Brain microvascular endothelial cell (primary cell): ENCODE results near the gene LPCAT1.
"Not testable (repeated sequence)": the region's sequence is repeated elsewhere in the genome, so short reads cannot be mapped to it uniquely, and the experiment has no call there.

Experiments
- DNase-seq: peaks from one replicate; pipeline ENCODE4 v3.0.0-alpha.2; 2020
- H3K27ac ChIP-seq: fragments of 250-450 bp; sonication (Bioruptor Pico); 2 replicates; pipeline ENCODE4 v1.5.1; 2020; ENCODE audit warnings: mild to moderate bottlenecking, moderate library complexity
- H3K27me3 ChIP-seq: fragments of 250-450 bp; sonication (Bioruptor Pico); replicated peaks from 2 replicates; pipeline ENCODE4 v1.5.1; 2020; ENCODE audit warnings: mild to moderate bottlenecking
- H3K36me3 ChIP-seq: fragments of 250-450 bp; sonication (Bioruptor Pico); replicated peaks from 2 replicates; pipeline ENCODE4 v1.5.1; 2020; ENCODE audit warnings: mild to moderate bottlenecking
- H3K4me3 ChIP-seq: 2 replicates; pipeline ENCODE4 v1.5.1; 2011; ENCODE audit warnings: low read depth, mild to moderate bottlenecking, control low read depth, low read length, moderate library complexity
- in situ Hi-C: cut with HindIII; loops from 2 replicates; pipeline ENCODE4 v1.10.0; 2017; ENCODE audit warnings: low sequenced_read_pairs, low pct_ligation_motif_present
- TF ChIP-seq, protein P1 (sequence below): IDR thresholded peaks from 2 replicates; pipeline ENCODE4 v1.5.1; 2011; ENCODE audit warnings: low read depth, mild to moderate bottlenecking, moderate library complexity, low read length, control low read depth, inconsistent platforms; ENCODE audit errors: missing control alignments

The LPCAT1 gene

DNA sequence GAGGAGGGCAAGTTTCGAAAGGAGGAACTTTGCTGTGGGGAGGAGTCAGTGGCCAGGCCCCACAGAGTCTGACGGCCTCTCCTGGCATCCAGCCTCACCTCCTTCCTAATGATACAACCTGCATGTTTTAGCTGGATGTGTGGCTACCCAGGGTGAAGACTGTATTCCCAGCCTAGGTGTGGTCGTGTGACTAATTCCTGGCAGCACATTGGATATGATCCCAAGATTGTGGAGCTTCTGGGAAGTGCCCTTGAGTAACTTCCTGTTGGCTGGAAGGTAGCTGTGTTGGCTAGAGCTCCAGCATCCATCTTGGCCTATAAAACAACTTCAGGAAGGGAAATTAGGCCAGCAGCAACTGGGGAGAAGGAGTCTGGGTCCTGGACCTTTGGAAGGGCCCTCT is 19.0 kb upstream of the LPCAT1 start:
- TF ChIP-seq, protein P1, sequence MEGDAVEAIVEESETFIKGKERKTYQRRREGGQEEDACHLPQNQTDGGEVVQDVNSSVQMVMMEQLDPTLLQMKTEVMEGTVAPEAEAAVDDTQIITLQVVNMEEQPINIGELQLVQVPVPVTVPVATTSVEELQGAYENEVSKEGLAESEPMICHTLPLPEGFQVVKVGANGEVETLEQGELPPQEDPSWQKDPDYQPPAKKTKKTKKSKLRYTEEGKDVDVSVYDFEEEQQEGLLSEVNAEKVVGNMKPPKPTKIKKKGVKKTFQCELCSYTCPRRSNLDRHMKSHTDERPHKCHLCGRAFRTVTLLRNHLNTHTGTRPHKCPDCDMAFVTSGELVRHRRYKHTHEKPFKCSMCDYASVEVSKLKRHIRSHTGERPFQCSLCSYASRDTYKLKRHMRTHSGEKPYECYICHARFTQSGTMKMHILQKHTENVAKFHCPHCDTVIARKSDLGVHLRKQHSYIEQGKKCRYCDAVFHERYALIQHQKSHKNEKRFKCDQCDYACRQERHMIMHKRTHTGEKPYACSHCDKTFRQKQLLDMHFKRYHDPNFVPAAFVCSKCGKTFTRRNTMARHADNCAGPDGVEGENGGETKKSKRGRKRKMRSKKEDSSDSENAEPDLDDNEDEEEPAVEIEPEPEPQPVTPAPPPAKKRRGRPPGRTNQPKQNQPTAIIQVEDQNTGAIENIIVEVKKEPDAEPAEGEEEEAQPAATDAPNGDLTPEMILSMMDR, result no peak
- H3K36me3 ChIP-seq, result no peaks in the 10 kb centered on the region
- DNase-seq, result no peak
- H3K27me3 ChIP-seq, result peaks cover 5% of the 10 kb centered on the region
- H3K27ac ChIP-seq, result no peak overlapping the region
- in situ Hi-C loops, result no loop called here
- H3K4me3 ChIP-seq, result no peak overlapping the region

GRCh38 chr5:1541702-1542400 is 18.1 kb upstream of the LPCAT1 start:
- Histone ChIP-seq H3K4me3 (no peak overlapping the region), H3K27me3 (no peaks in the 10 kb centered on the region), H3K27ac (no peak overlapping the region), H3K36me3 (no peaks in the 10 kb centered on the region)
- TF ChIP-seq, protein P1, result no peak
- in situ Hi-C loops, result no loop called here
- no peak for DNase-seq

DNA sequence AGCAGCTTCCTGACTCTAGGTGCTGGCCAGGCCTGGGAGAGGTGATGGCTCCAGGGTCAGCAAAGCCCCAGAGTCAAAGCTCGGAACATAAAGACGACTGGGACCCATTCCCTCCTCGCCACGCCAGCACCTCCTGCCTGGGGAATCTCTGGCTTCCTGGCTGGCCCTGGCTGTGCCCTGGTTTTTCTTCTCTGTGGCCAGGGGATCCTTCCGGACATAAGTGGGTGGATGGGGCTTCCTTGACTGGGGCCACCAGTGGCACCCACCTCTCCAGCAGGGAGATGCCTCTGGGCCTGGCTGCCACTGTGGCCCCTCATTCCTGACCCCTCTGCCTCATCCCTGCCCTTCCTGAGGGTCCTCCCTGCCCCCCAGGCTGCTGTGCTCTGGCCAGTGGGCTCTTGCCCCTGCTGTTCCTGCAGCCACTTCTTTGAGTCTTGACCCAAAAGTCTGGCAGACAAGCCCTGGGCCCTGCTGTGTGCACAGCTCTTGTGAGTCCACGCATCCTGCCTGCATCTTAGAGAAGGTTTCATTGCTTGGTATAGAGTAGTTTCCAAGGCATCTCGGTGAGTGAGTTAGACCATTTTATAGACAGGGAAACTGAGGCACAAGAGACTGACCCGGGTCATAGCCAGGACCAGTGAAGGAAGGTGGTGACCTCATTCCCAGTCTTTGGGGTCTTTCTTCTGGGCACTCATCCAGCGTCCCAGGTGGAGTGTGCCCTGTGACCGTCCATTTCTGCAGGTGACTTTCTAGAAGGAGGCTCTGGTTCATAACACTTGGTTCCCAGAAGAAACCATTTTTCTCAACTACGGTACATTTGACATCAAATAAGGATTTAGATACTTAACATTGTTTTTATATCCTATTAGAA is 17.3 kb upstream of the LPCAT1 start:
- no peak overlapping the region for H3K27ac ChIP-seq
- peaks cover 5% of the 10 kb centered on the region for H3K27me3 ChIP-seq
- no peaks in the 10 kb centered on the region for H3K36me3 ChIP-seq
- TF ChIP-seq, protein P1, result no peak
- no peak for DNase-seq
- H3K4me3 ChIP-seq, result no peak overlapping the region
- in situ Hi-C loops, result no loop called here

- in situ Hi-C loops, result no loop called here
- H3K27ac ChIP-seq, result no peak overlapping the region
Measured at GRCh38 chr5:1540166-1540565, 16.4 kb upstream of the LPCAT1 start.

DNA sequence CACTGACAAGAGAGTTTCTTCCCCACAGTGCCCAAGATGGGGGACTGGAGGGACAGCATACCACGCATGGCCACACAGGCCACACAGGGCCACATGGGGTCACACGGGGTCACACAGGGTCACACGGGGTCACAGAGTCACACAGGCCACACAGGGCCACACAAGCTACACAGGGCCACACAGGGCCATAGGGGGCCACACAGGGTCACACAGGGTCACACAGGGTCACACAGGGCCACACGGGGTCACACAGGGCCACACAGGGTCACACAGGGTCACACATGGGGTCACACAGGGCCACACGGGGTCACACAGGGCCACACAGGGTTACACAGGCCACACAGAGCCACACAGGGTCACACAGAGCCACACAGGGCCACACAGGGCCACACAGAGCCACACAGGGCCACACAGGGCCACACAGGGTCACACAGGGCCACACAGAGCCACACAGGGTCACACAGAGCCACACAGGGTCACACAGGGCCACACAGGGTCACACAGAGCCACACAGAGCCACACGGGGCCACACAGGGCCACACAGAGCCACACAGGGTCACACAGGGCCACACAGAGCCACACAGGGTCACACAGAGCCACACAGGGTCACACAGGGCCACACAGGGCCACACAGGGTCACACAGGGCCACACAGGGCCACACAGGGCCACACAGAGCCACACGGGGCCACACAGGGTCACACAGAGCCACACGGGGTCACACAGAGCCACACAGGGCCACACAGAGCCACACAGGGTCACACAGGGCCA is 15.8 kb upstream of the LPCAT1 start:
- H3K4me3 ChIP-seq, H3K27me3 ChIP-seq, H3K36me3 ChIP-seq, H3K27ac ChIP-seq, in situ Hi-C loops, DNase-seq: not testable (repeated sequence)

More at GRCh38 chr5:1540166-1540565, 16.4 kb upstream of the LPCAT1 start:
- TF ChIP-seq, protein P1, result no peak
- Histone ChIP-seq H3K4me3 (no peak overlapping the region), H3K27me3 (peaks cover 7% of the 10 kb centered on the region), H3K36me3 (no peaks in the 10 kb centered on the region)
- no peak for DNase-seq
